Measurements from ENCODE around the gene ERBB3. TPM values are rescaled to one million over a fixed set of nuclear protein-coding genes. Genes with fewer than 3 reads are reported as not detected.

The ERBB3 gene
- 100 to 1,000 TPM in 1 of 2 donors, 10 to 100 TPM in 1; 77.3 to 117 TPM for total RNA-seq

GRCh38 chr12:56079723-56080555 lies at the start of gene ERBB3:
Gene ERBB3, plus strand, starts transcription at chr12:56080165. Its CDS starts 136 bp downstream, at chr12:56080301.
- no peaks in the 10 kb centered on the region for H3K27me3 ChIP-seq (replicated peaks; ENCODE audit: insufficient read depth)
- 2% methylated on average over 43 of the region's 59 CpGs for WGBS
- H3K4me3 ChIP-seq: peak within 1 kb of the TSS; percentile 57 to 69
- intact Hi-C loops (cut with DNase I): no loop called here
- TF ChIP-seq POLR2AphosphoS5 (IDR thresholded peaks at IDR 0.05): peak; percentile 72
- peak in 2 of 4 experiments; percentile 45 to 50 for TF ChIP-seq CTCF (IDR thresholded peaks at IDR 0.05)
- peak; percentile 80 for TF ChIP-seq POLR2A (IDR thresholded peaks at IDR 0.05)
- H3K9me3 ChIP-seq: no peaks in the 10 kb centered on the region
- peak within 1 kb of the TSS; percentile 94 to 96 for H3K27ac ChIP-seq
- H3K36me3 ChIP-seq: no peaks in the 10 kb centered on the region
- DNase-seq (ENCODE audit: low spot score): peak; percentile 87
- H3K4me1 ChIP-seq (replicated peaks): no peaks in the 10 kb centered on the region

- TF ChIP-seq POLR2AphosphoS5 (IDR thresholded peaks at IDR 0.05): no peak
- no peak for TF ChIP-seq CTCF (IDR thresholded peaks at IDR 0.05)
- no peak for TF ChIP-seq POLR2A (IDR thresholded peaks at IDR 0.05)
- Histone ChIP-seq H3K36me3 (no peaks in the 10 kb centered on the region), H3K9me3 (no peaks in the 10 kb centered on the region), H3K4me1 (replicated peaks) (peaks cover 4% of the 10 kb centered on the region), H3K4me3 (no peak overlapping the region), H3K27me3 (replicated peaks; ENCODE audit: insufficient read depth) (no peaks in the 10 kb centered on the region), H3K27ac (no peak overlapping the region)
- intact Hi-C loops (cut with DNase I): loop anchor here (5.0 kb wide), 1 partner anchor 40 kb away; no protein-coding TSS in a partner anchor
- no peak for DNase-seq (ENCODE audit: low spot score)
- WGBS: 75% methylated on average over 1 of the region's 1 CpG
Measured at GRCh38 chr12:56031987-56032386, 48.0 kb upstream of the ERBB3 start.

- no peaks in the 10 kb centered on the region for H3K36me3 ChIP-seq
- no peaks in the 10 kb centered on the region for H3K4me1 ChIP-seq (replicated peaks)
- WGBS: 84% methylated on average over 18 of the region's 21 CpGs
- no peak overlapping the region for H3K4me3 ChIP-seq
- no peaks in the 10 kb centered on the region for H3K9me3 ChIP-seq
- TF ChIP-seq POLR2AphosphoS5 (IDR thresholded peaks at IDR 0.05) (no peak), POLR2A (IDR thresholded peaks at IDR 0.05) (no peak), CTCF (IDR thresholded peaks at IDR 0.05) (no peak)
- H3K27me3 ChIP-seq (replicated peaks; ENCODE audit: insufficient read depth): no peaks in the 10 kb centered on the region
- no peak for DNase-seq (ENCODE audit: low spot score)
- intact Hi-C loops (cut with DNase I): loop anchor here (5.0 kb wide), 1 partner anchor 42 kb away; no protein-coding TSS in a partner anchor
- no peak overlapping the region for H3K27ac ChIP-seq
Measured at GRCh38 chr12:56034586-56035332, 45.2 kb upstream of the ERBB3 start.

GRCh38 chr12:56037161-56037560 lies 42.8 kb upstream of the ERBB3 start:
- H3K27ac ChIP-seq: no peak overlapping the region
- intact Hi-C loops (cut with DNase I): no loop called here
- DNase-seq (ENCODE audit: low spot score): no peak
- H3K9me3 ChIP-seq: no peaks in the 10 kb centered on the region
- 60% methylated on average over 2 of the region's 2 CpGs for WGBS
- H3K4me3 ChIP-seq: no peak overlapping the region
- H3K4me1 ChIP-seq (replicated peaks): no peaks in the 10 kb centered on the region
- H3K36me3 ChIP-seq: no peaks in the 10 kb centered on the region
- H3K27me3 ChIP-seq (replicated peaks; ENCODE audit: insufficient read depth): no peaks in the 10 kb centered on the region
- TF ChIP-seq POLR2AphosphoS5 (IDR thresholded peaks at IDR 0.05) (no peak), CTCF (IDR thresholded peaks at IDR 0.05) (no peak), POLR2A (IDR thresholded peaks at IDR 0.05) (no peak)
